H1 (cell line): ENCODE measurements around the gene CCR3. TPM values are rescaled to one million over a fixed set of nuclear protein-coding genes. Genes with fewer than 3 reads are reported as not detected.

Source experiments
- CTCF ChIA-PET: fragments of 300-600 bp; sonication (Branson Sonifier 250); formaldehyde crosslinking; loops from one replicate; lab custom pipeline; 2021; ENCODE audit not compliant: partially characterized antibody; lab: Charles Lee
- POLR2A ChIA-PET: fragments of 300-600 bp; sonication (Branson Sonifier 250); formaldehyde crosslinking; loops from one replicate; lab custom pipeline; 2021; ENCODE audit warnings: inconsistent platforms; ENCODE audit not compliant: partially characterized antibody; lab: Charles Lee
- DNase-seq, 2 experiments: peaks; one replicate each; pipeline versions ENCODE4 v3.0.0 to v3.0.0-alpha.2; 2010 to 2022; ENCODE audit warnings: low spot score in 2 of 2, low read depth in 1 of 2, mixed read lengths in 1 of 2
- FAIRE-seq: peaks from 2 replicates; lab custom pipeline; 2011; peaks lifted over from hg19 to GRCh38; lab: Jason Lieb, UNC
- H2AFZ ChIP-seq: 2 replicates; pipeline ENCODE4 v1.8.1; 2012; ENCODE audit warnings: low read length, inconsistent platforms
- H2AK5ac ChIP-seq: 2 replicates; pipeline ENCODE4 v1.6.1; 2013; ENCODE audit warnings: low read depth, low read length
- H2BK120ac ChIP-seq: replicated peaks from 2 replicates; pipeline ENCODE3; 2013; ENCODE audit warnings: low read depth, low read length, inconsistent platforms
- H2BK12ac ChIP-seq: 2 replicates; pipeline ENCODE4 v1.6.1; 2013; ENCODE audit warnings: low read depth, low read length
- H2BK15ac ChIP-seq: 2 replicates; pipeline ENCODE4 v1.6.1; 2013; ENCODE audit warnings: low read length
- H2BK20ac ChIP-seq: 2 replicates; pipeline ENCODE4 v1.6.1; 2013; ENCODE audit warnings: low read length
- H2BK5ac ChIP-seq: 2 replicates; pipeline ENCODE4 v1.6.1; 2013; ENCODE audit warnings: low read depth, low read length
- H3K14ac ChIP-seq: 2 replicates; pipeline ENCODE4 v1.6.1; 2013; ENCODE audit warnings: inconsistent platforms; ENCODE audit not compliant: insufficient read length
- H3K18ac ChIP-seq: 2 replicates; pipeline ENCODE4 v1.6.1; 2013; ENCODE audit warnings: low read length; ENCODE audit errors: extremely low read depth
- H3K23ac ChIP-seq: 2 replicates; pipeline ENCODE4 v1.6.1; 2013; ENCODE audit warnings: inconsistent platforms; ENCODE audit not compliant: insufficient read length
- H3K23me2 ChIP-seq: 2 replicates; pipeline ENCODE4 v1.6.1; 2013; ENCODE audit warnings: low read depth, low read length
- H3K27ac ChIP-seq: 2 replicates; pipeline ENCODE4 v1.6.1; 2011; ENCODE audit warnings: low read depth, low read length, inconsistent platforms
- H3K27me3 ChIP-seq, 4 experiments: replicated peaks in 1 of 4; 1 replicate in 1 of 4; 2 replicates in 3 of 4; pipeline versions ENCODE4 v1.6.1 to v1.8.1; 2011 to 2013; ENCODE audit warnings: low read length in 3 of 4, mild to moderate bottlenecking in 3 of 4, inconsistent platforms in 2 of 4, mixed read lengths in 2 of 4, moderate library complexity in 1 of 4; ENCODE audit not compliant: control insufficient read depth in 3 of 4, insufficient read depth in 3 of 4; ENCODE audit errors: extremely low read depth in 1 of 4
- H3K36me3 ChIP-seq, 4 experiments: 2 replicates each; pipeline versions ENCODE4 v1.6.1 to v1.8.1; 2011 to 2013; ENCODE audit warnings: mild to moderate bottlenecking in 4 of 4, low read length in 3 of 4, moderate library complexity in 2 of 4, control low read depth in 1 of 4, inconsistent platforms in 1 of 4; ENCODE audit not compliant: insufficient read depth in 4 of 4, control insufficient read depth in 2 of 4
- H3K4ac ChIP-seq: replicated peaks from 2 replicates; pipeline ENCODE3; 2013; ENCODE audit warnings: low read length, low read depth, mixed read lengths, inconsistent platforms; ENCODE audit not compliant: insufficient read length
- H3K4me1 ChIP-seq, 4 experiments: replicated peaks in 1 of 4; 1 replicate in 1 of 4; 2 replicates in 3 of 4; pipeline versions ENCODE4 v1.6.1 to v1.8.1; 2011 to 2013; ENCODE audit warnings: low read length in 3 of 4, inconsistent platforms in 2 of 4, mixed read lengths in 1 of 4; ENCODE audit not compliant: insufficient read depth in 4 of 4, control insufficient read depth in 3 of 4
- H3K4me2 ChIP-seq, 2 experiments: 2 replicates each; pipeline versions ENCODE4 v1.6.1 to v1.8.1; 2011 to 2013; ENCODE audit warnings: low read depth in 2 of 2, low read length in 2 of 2, control low read depth in 1 of 2, inconsistent platforms in 1 of 2, mild to moderate bottlenecking in 1 of 2; ENCODE audit not compliant: insufficient read depth in 1 of 2
- H3K4me3 ChIP-seq, 4 experiments: fragments of 200-600, 300-600 bp in 1 of 4; sonication (generic), shearing (Covaris generic), sonication (Bioruptor Twin) in 1 of 4; 2 replicates each; pipeline versions ENCODE4 v1.5.1 to v1.8.1; 2011 to 2016; ENCODE audit warnings: low read length in 4 of 4, low read depth in 3 of 4, control low read depth in 2 of 4, inconsistent platforms in 2 of 4, mild to moderate bottlenecking in 2 of 4, mixed read lengths in 1 of 4, moderate library complexity in 1 of 4; ENCODE audit not compliant: insufficient read depth in 2 of 4; ENCODE audit errors: extremely low read depth in 1 of 4
- H3K56ac ChIP-seq: replicated peaks from 2 replicates; pipeline ENCODE3; 2013; ENCODE audit warnings: low read depth, mild to moderate bottlenecking, mixed read lengths, low read length, inconsistent platforms; ENCODE audit not compliant: insufficient read length
- H3K79me1 ChIP-seq: 2 replicates; pipeline ENCODE4 v1.6.1; 2013; ENCODE audit warnings: low read depth, low read length, control low read depth
- H3K79me2 ChIP-seq, 2 experiments: 2 replicates each; pipeline versions ENCODE4 v1.6.1 to v1.8.1; 2012 to 2013; ENCODE audit warnings: low read length in 2 of 2, mild to moderate bottlenecking in 2 of 2, inconsistent platforms in 1 of 2; ENCODE audit not compliant: insufficient read depth in 2 of 2, control insufficient read depth in 1 of 2
- H3K9ac ChIP-seq, 4 experiments: replicated peaks in 1 of 4; 1 replicate in 1 of 4; 2 replicates in 3 of 4; pipeline versions ENCODE4 v1.6.1 to v1.8.1; 2011 to 2013; ENCODE audit warnings: low read depth in 3 of 4, low read length in 3 of 4, control low read depth in 2 of 4, mild to moderate bottlenecking in 2 of 4, moderate library complexity in 2 of 4, inconsistent platforms in 1 of 4; ENCODE audit errors: extremely low read depth in 1 of 4
- H3K9me3 ChIP-seq, 2 experiments: 2 replicates each; pipeline versions ENCODE4 v1.6.1 to v1.8.1; 2012 to 2013; ENCODE audit warnings: mild to moderate bottlenecking in 2 of 2, moderate library complexity in 2 of 2, control low read depth in 1 of 2, inconsistent platforms in 1 of 2, low read depth in 1 of 2, low read length in 1 of 2, mixed read lengths in 1 of 2; ENCODE audit not compliant: insufficient read depth in 2 of 2
- H4K20me1 ChIP-seq, 2 experiments: replicated peaks in 1 of 2; 2 replicates each; pipeline versions ENCODE3 to v1.8.1; 2011 to 2013; ENCODE audit warnings: inconsistent platforms in 2 of 2, low read length in 2 of 2, mild to moderate bottlenecking in 1 of 2; ENCODE audit not compliant: insufficient read depth in 2 of 2, control insufficient read depth in 1 of 2
- H4K5ac ChIP-seq: 2 replicates; pipeline ENCODE4 v1.6.1; 2013; ENCODE audit warnings: low read length, low read depth, mixed read lengths, inconsistent platforms; ENCODE audit not compliant: insufficient read length
- H4K8ac ChIP-seq: 2 replicates; pipeline ENCODE4 v1.8.0; 2013; ENCODE audit warnings: mild to moderate bottlenecking, moderate library complexity, low read length, inconsistent platforms; ENCODE audit not compliant: insufficient read depth; ENCODE audit errors: extremely low read depth
- H4K91ac ChIP-seq: replicated peaks from 2 replicates; pipeline ENCODE3; 2013; ENCODE audit warnings: low read length, mixed read lengths, inconsistent platforms; ENCODE audit not compliant: insufficient read length
- ATF3 ChIP-seq: IDR thresholded peaks from 2 replicates; pipeline ENCODE4 v1.6.1; 2011; ENCODE audit warnings: low read depth, mild to moderate bottlenecking, low read length; ENCODE audit not compliant: insufficient read depth
- CEBPB ChIP-seq: IDR thresholded peaks from 2 replicates; pipeline ENCODE4 v1.6.1; 2012; ENCODE audit warnings: low read depth, low read length
- CTBP2 ChIP-seq: IDR thresholded peaks from 2 replicates; pipeline ENCODE4 v1.7.0; 2011; ENCODE audit warnings: borderline replicate concordance, mild to moderate bottlenecking, moderate library complexity, mixed read lengths, low read length; ENCODE audit not compliant: insufficient read depth, insufficient read length
- FOSL1 ChIP-seq: IDR thresholded peaks from 2 replicates; pipeline ENCODE4 v1.6.1; 2011; ENCODE audit warnings: mild to moderate bottlenecking, low read depth, low read length, moderate library complexity; ENCODE audit not compliant: insufficient read depth
- JUN ChIP-seq: IDR thresholded peaks from 2 replicates; pipeline ENCODE4 v1.6.1; 2011; ENCODE audit warnings: low read depth, mild to moderate bottlenecking, improper control_type of control experiment, low read length
- KDM1A ChIP-seq: fragments of 200-600, 300-600 bp; sonication (generic); IDR thresholded peaks from 2 replicates; pipeline ENCODE4 v1.7.1; 2016; ENCODE audit warnings: mild to moderate bottlenecking, low read length, borderline replicate concordance
- NANOG ChIP-seq: IDR thresholded peaks from 2 replicates; pipeline ENCODE4 v1.6.1; 2011; ENCODE audit warnings: low read length, low read depth, mild to moderate bottlenecking, inconsistent platforms; ENCODE audit not compliant: insufficient read depth, poor library complexity, severe bottlenecking
- TAF1 ChIP-seq: IDR thresholded peaks from 2 replicates; pipeline ENCODE4 v1.6.1; 2011; ENCODE audit warnings: mild to moderate bottlenecking, low read depth, low read length
- ZNF274 ChIP-seq: IDR thresholded peaks from 2 replicates; pipeline ENCODE4 v1.7.0; 2012; ENCODE audit warnings: low read length, borderline replicate concordance; ENCODE audit errors: extremely low read depth
- WGBS, 2 experiments: shearing (Covaris generic) in 1 of 2; methylation state at CpG; one replicate each; pipeline versions ENCODE4 v1.1.6 to v1.1.7; 2013 to 2015; ENCODE audit warnings: low lambda C conversion rate in 2 of 2, mixed read lengths in 2 of 2, inconsistent platforms in 1 of 2, low coverage in 1 of 2, missing lambda C conversion rate in 1 of 2; ENCODE audit not compliant: insufficient replicate concordance in 2 of 2, insufficient coverage in 1 of 2, insufficient read length in 1 of 2; ENCODE audit errors: extremely low coverage in 1 of 2, missing lambda C conversion rate in 1 of 2; 5-methylcytosine and 5-hydroxymethylcytosine counted together
- polyA plus RNA-seq, 7 experiments: library from polyadenylated mRNA; depleted of rRNA in 3 of 7; stranded (reverse) in 5 of 7; unstranded in 2 of 7; fragments of >200 nt in 5 of 7; fragments of 200-250 nt in 2 of 7; gene quantifications; 1 replicate in 5 of 7; 2 replicates in 1 of 7; 4 replicates in 1 of 7; pipeline versions ENCODE4 v1.2.1 to v1.2.3, GENCODE V29; 2011 to 2013; ENCODE audit warnings: missing spikeins in 2 of 7, mixed read lengths in 2 of 7
- total RNA-seq: library from RNA; stranded (reverse); fragmentation: NEBNext Ultra II Directional; extraction: Animal tissue kit (Norgen Biotek cat#: 25700); gene quantifications from 2 replicates; pipeline ENCODE4 v1.2.1, GENCODE V29; 2021

CCR3 gene
- total and polyA plus RNA-seq, 2 of the 8 experiments (the other 6 are each of a cell fraction or from before 2014, with no cell fraction given), result not detected

- H2BK120ac ChIP-seq, result no peak overlapping the region
- no peak overlapping the region for H4K8ac ChIP-seq
- no peak overlapping the region for H3K4me3 ChIP-seq
- H3K4me1 ChIP-seq, result no peaks in the 10 kb centered on the region
- no peaks in the 10 kb centered on the region for H3K79me2 ChIP-seq
- no peak overlapping the region for H2AK5ac ChIP-seq
- H3K23me2 ChIP-seq, result no peaks in the 10 kb centered on the region
- CTCF ChIA-PET, result no interaction called here
- no peak overlapping the region for H2AFZ ChIP-seq
- no peaks in the 10 kb centered on the region for H3K79me1 ChIP-seq
- no peak overlapping the region for H2BK15ac ChIP-seq
- H3K18ac ChIP-seq, result no peak overlapping the region
- H3K9me3 ChIP-seq, result no peaks in the 10 kb centered on the region
- H3K4ac ChIP-seq, result no peak overlapping the region
- no peaks in the 10 kb centered on the region for H3K36me3 ChIP-seq
- H3K27ac ChIP-seq, result no peak overlapping the region
- 89% methylated on average over 3 of the region's 3 CpGs; no CpG with 5 or more reads in 1 of the 2 experiments for WGBS, 2 experiments
- POLR2A ChIA-PET, result no interaction called here
- H3K56ac ChIP-seq, result no peak overlapping the region
- no peak overlapping the region for H3K9ac ChIP-seq
- H2BK5ac ChIP-seq, result no peak overlapping the region
- FAIRE-seq, result no peak
- H3K23ac ChIP-seq, result no peak overlapping the region
- H3K27me3 ChIP-seq, result no peaks in the 10 kb centered on the region
- no peak for DNase-seq
- no peak overlapping the region for H4K91ac ChIP-seq
- no peaks in the 10 kb centered on the region for H4K20me1 ChIP-seq
- H4K5ac ChIP-seq, result no peak overlapping the region
- H2BK20ac ChIP-seq, result no peak overlapping the region
- no peak overlapping the region for H2BK12ac ChIP-seq
- H3K4me2 ChIP-seq, result no peak overlapping the region
- no peak overlapping the region for H3K14ac ChIP-seq
- TF ChIP-seq CEBPB, result no peak
- TF ChIP-seq NANOG, result no peak
- TF ChIP-seq TAF1, result no peak
- TF ChIP-seq ATF3, result no peak
- no peak for TF ChIP-seq CTBP2
- no peak for TF ChIP-seq JUN
- TF ChIP-seq KDM1A, result no peak
- TF ChIP-seq ZNF274, result no peak
- no peak for TF ChIP-seq FOSL1
These were observed 62.5 kb downstream of the CCR3 start for GRCh38 chr3:46304739-46305138.
